A549 treated with AZD9567 at 1 μM for 4 hours (cell line): ENCODE data around the gene IQSEC1. TPM values are rescaled to one million over a fixed set of nuclear protein-coding genes. Genes with fewer than 3 reads are reported as not detected.

Source experiments
- total RNA-seq: library from RNA; stranded (reverse); fragments of 200-300 nt; extraction: Qiagen RNA extraction; gene quantifications from 5 replicates; pipeline ENCODE4 v1.2.3, GENCODE V29; 2022; ENCODE audit not compliant: insufficient read depth

Gene IQSEC1
- 15.9 to 20.3 TPM (median 18.8 TPM) in 5 replicates for total RNA-seq

GRCh38 chr3:13073326-13074005, at the start of gene IQSEC1:
Gene IQSEC1, minus strand, starts transcription at chr3:13073429. Its CDS starts 415 bp downstream, at chr3:13073014.

Other genes starting within 250 kb of the IQSEC1 start
- gene RPL32, start 231.9 kb downstream of the IQSEC1 start, total RNA-seq = 2,078 to 2,430 TPM (median 2,419 TPM) in 5 replicates